HCT116 (cell line): ENCODE results near the gene TMEM176B. TPM values are rescaled to one million over a fixed set of nuclear protein-coding genes. Genes with fewer than 3 reads are reported as not detected.

Source experiments
- ATAC-seq: fragments of 200-7000 bp; cut with Tn5 transposase; 2 replicates; pipeline ENCODE4 v1.9.1; 2020; ENCODE audit warnings: mild to moderate bottlenecking, moderate library complexity
- BruUV-seq: library from RNA; stranded (reverse); fragments of 400-500 nt; replicated peaks from 2 replicates; lab custom pipeline; 2021; lab: Mats Ljungman, UMichigan
- CTCF ChIA-PET: fragments of 300-600 bp; sonication (Branson Sonifier 250); formaldehyde crosslinking; loops from one replicate; lab custom pipeline; 2021; ENCODE audit warnings: antibody characterized with exemption; lab: Charles Lee
- POLR2A ChIA-PET: fragments of 300-600, 350-600 bp; sonication (Branson Sonifier 250); formaldehyde crosslinking; loops from one replicate; lab custom pipeline; 2021; ENCODE audit warnings: antibody characterized with exemption; lab: Charles Lee
- RAD21 ChIA-PET, 2 experiments: fragments of 300-600 bp; sonication (Branson Sonifier 250); formaldehyde crosslinking; loops; one replicate each; lab custom pipeline; 2023; ENCODE audit warnings: low total read pairs in 2 of 2; ENCODE audit not compliant: uncharacterized antibody in 2 of 2, unreplicated experiment in 2 of 2, low non-redundant PET in 1 of 2; lab: Charles Lee
- DNase-seq: peaks from one replicate; pipeline ENCODE4 v3.0.0-alpha.2; 2010; ENCODE audit warnings: low read depth, low spot score
- H2AFZ ChIP-seq: fragments of 200-600 bp; shearing (Covaris generic), sonication (generic); 2 replicates; pipeline ENCODE4 v1.6.1; 2017; ENCODE audit warnings: low read depth, mixed run types, mixed read lengths, antibody characterized with exemption, low read length; ENCODE audit not compliant: poor library complexity, severe bottlenecking
- H3K27ac ChIP-seq: 2 replicates; pipeline ENCODE4 v1.5.1; 2012; ENCODE audit warnings: low read depth, low read length
- H3K27me3 ChIP-seq: fragments of 200-600 bp; sonication (generic); 2 replicates; pipeline ENCODE4 v1.6.1; 2016; ENCODE audit warnings: mixed run types, low read length, mixed read lengths; ENCODE audit not compliant: insufficient read depth
- H3K36me3 ChIP-seq, 2 experiments: fragments of 200-500 bp in 1 of 2; fragments of 200-600 bp in 1 of 2; sonication (Bioruptor generic) in 1 of 2; sonication (generic) in 1 of 2; 2 replicates each; pipeline versions ENCODE4 v1.5.1 to v1.6.1; 2014 to 2016; ENCODE audit warnings: low read length in 2 of 2, inconsistent platforms in 1 of 2, mixed read lengths in 1 of 2, mixed run types in 1 of 2; ENCODE audit not compliant: insufficient read depth in 2 of 2, control insufficient read depth in 1 of 2
- H3K4me1 ChIP-seq, 2 experiments: fragments of 200-600 bp in 1 of 2; sonication (generic) in 1 of 2; 2 replicates each; pipeline versions ENCODE4 v1.5.1 to v1.6.1; 2012 to 2017; ENCODE audit warnings: low read length in 2 of 2, inconsistent platforms in 1 of 2, mild to moderate bottlenecking in 1 of 2, mixed read lengths in 1 of 2, mixed run types in 1 of 2, moderate library complexity in 1 of 2; ENCODE audit not compliant: insufficient read depth in 2 of 2, control insufficient read depth in 1 of 2
- H3K4me2 ChIP-seq: fragments of 200-600 bp; sonication (generic); 2 replicates; pipeline ENCODE4 v1.6.1; 2017; ENCODE audit warnings: mixed run types, low read length, mixed read lengths
- H3K4me3 ChIP-seq, 2 experiments: fragments of 200-600 bp in 1 of 2; sonication (generic) in 1 of 2; replicated peaks in 1 of 2; 2 replicates each; pipeline ENCODE4 v1.5.1; 2011 to 2016; ENCODE audit warnings: low read length in 2 of 2, control low read depth in 1 of 2, low read depth in 1 of 2, mild to moderate bottlenecking in 1 of 2, mixed read lengths in 1 of 2, mixed run types in 1 of 2
- H3K79me2 ChIP-seq: fragments of 200-600 bp; sonication (generic); 2 replicates; pipeline ENCODE4 v1.6.1; 2017; ENCODE audit warnings: mild to moderate bottlenecking, mixed run types, low read length, moderate library complexity, mixed read lengths; ENCODE audit not compliant: insufficient read depth
- H3K9ac ChIP-seq: fragments of 200-600 bp; sonication (generic); 2 replicates; pipeline ENCODE4 v1.6.1; 2016; ENCODE audit warnings: low read length, mixed read lengths
- H3K9me2 ChIP-seq: fragments of 200-600 bp; sonication (generic), shearing (Covaris generic); 2 replicates; pipeline ENCODE4 v1.6.1; 2017; ENCODE audit warnings: mixed run types, mild to moderate bottlenecking, moderate library complexity; ENCODE audit not compliant: insufficient read depth
- H3K9me3 ChIP-seq, 2 experiments: fragments of 200-500 bp in 1 of 2; fragments of 200-600 bp in 1 of 2; sonication (Bioruptor generic) in 1 of 2; sonication (generic) in 1 of 2; 2 replicates each; pipeline ENCODE4 v1.6.1; 2014 to 2017; ENCODE audit warnings: low read length in 2 of 2, mixed read lengths in 2 of 2, inconsistent platforms in 1 of 2, low read depth in 1 of 2, mild to moderate bottlenecking in 1 of 2, mixed run types in 1 of 2, moderate library complexity in 1 of 2; ENCODE audit not compliant: control insufficient read depth in 1 of 2, insufficient read depth in 1 of 2
- H4K20me1 ChIP-seq: fragments of 200-600 bp; sonication (generic), shearing (Covaris generic); 2 replicates; pipeline ENCODE4 v1.6.1; 2017; ENCODE audit warnings: mixed run types, mild to moderate bottlenecking, moderate library complexity; ENCODE audit not compliant: insufficient read depth
- CBX3 ChIP-seq: IDR thresholded peaks from 2 replicates; pipeline ENCODE4 v1.6.1; 2012; ENCODE audit warnings: low read depth
- EGR1 ChIP-seq: IDR thresholded peaks from 2 replicates; pipeline ENCODE4 v1.6.1; 2012; ENCODE audit warnings: low read depth
- ELF1 ChIP-seq: IDR thresholded peaks from 2 replicates; pipeline ENCODE4 v1.6.1; 2012; ENCODE audit warnings: low read depth, borderline replicate concordance
- EZH2phosphoT487 ChIP-seq: fragments of 200-600 bp; IDR thresholded peaks from 2 replicates; pipeline ENCODE4 v1.6.1; 2018; ENCODE audit warnings: antibody characterized with exemption, borderline replicate concordance
- FOSL1 ChIP-seq: IDR thresholded peaks from 2 replicates; pipeline ENCODE4 v1.6.1; 2012; ENCODE audit warnings: low read depth
- POLR2AphosphoS5 ChIP-seq: IDR thresholded peaks from 2 replicates; pipeline ENCODE4 v1.6.1; 2011; ENCODE audit warnings: mild to moderate bottlenecking, low read depth, low read length, moderate library complexity
- SIN3A ChIP-seq: IDR thresholded peaks from 2 replicates; pipeline ENCODE4 v1.6.1; 2012; ENCODE audit warnings: low read depth
- SP1 ChIP-seq: IDR thresholded peaks from 2 replicates; pipeline ENCODE4 v1.6.1; 2012; ENCODE audit warnings: low read depth
- SRF ChIP-seq: IDR thresholded peaks from 2 replicates; pipeline ENCODE4 v1.6.1; 2012; ENCODE audit warnings: low read depth
- YY1 ChIP-seq: IDR thresholded peaks from 2 replicates; pipeline ENCODE4 v1.6.1; 2011; ENCODE audit warnings: low read length, low read depth, moderate library complexity, mild to moderate bottlenecking; ENCODE audit not compliant: insufficient replicate concordance; ENCODE audit errors: extremely low read depth
- ZFX ChIP-seq: fragments of 450-650 bp; IDR thresholded peaks from 2 replicates; pipeline ENCODE4 v1.6.1; 2017
- ZNF274 ChIP-seq: fragments of 200-500 bp; sonication (Bioruptor generic); IDR thresholded peaks from 2 replicates; pipeline ENCODE4 v1.6.1; 2014; ENCODE audit warnings: mild to moderate bottlenecking, low read depth, low read length, inconsistent platforms
- intact Hi-C: fragments of 100-400 bp; cut with micrococcal nuclease; formaldehyde crosslinking; loops from 2 replicates; pipeline ENCODE4 v1.10.0; 2022
- total RNA-seq: library from RNA; stranded (reverse); gene quantifications from one replicate; pipeline ENCODE4 v1.2.1, GENCODE V29; 2021; ENCODE audit not compliant: unreplicated experiment
- TF ChIP-seq, protein P1 (sequence below): IDR thresholded peaks from 2 replicates; pipeline ENCODE4 v1.6.1; 2012
- TF ChIP-seq, protein P2 (sequence below): IDR thresholded peaks from 2 replicates; pipeline ENCODE4 v1.6.1; 2012; ENCODE audit warnings: low read depth
- TF ChIP-seq, protein P3 (sequence below): IDR thresholded peaks from 2 replicates; pipeline ENCODE4 v1.6.1; 2012

TMEM176B gene
- total RNA-seq, 1 experiment from 2014 or later = 0.42 TPM

DNA sequence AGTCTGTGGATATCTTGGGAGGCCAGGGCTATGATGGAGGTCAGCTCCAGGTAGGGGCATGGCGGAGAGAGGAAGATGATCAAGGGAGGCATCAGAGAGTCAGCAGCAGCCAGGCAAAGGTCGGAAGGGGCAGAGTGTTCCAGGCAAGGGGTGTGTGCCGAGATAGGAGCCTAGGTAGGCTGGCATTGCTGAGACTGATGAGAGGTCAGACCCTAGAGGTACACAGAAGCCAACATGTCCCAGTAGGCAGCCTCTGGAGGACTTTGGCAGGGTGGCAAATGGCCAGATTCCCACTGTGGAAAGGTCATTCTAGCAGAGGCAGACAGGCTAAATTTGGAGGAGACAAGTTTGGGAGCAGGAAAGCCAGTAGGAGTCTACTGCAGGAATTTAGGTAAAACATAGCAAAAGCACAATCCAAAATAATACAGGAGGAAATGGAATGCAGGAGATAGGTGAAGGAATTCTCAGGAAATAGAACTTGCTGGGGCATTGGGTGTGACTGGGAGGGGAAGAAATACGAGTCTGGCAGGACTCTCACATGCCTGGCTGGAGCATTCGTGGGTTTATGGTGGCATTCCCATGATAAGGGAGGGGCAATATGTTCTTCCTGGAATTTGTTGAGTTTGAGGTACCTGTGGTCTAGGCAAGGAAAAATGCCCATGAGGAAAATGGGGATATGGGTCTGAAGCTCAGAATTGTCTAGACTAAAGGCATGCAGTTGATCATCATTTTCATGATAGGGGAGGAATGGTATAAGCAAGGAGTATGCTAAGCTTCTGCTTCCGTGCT is 26.1 kb upstream of the TMEM176B start:
- Histone ChIP-seq H3K27ac (no peak overlapping the region), H3K4me2 (no peak overlapping the region), H3K9me2 (no peaks in the 10 kb centered on the region), H3K9ac (no peak overlapping the region), H3K27me3 (peaks cover 7% of the 10 kb centered on the region; the same call in 1 of the 2 replicates), H3K4me3 (no peak overlapping the region), H4K20me1 (no peaks in the 10 kb centered on the region), H3K9me3 (no peaks in the 10 kb centered on the region), H3K36me3 (no peaks in the 10 kb centered on the region), H3K79me2 (no peaks in the 10 kb centered on the region), H3K4me1 (no peaks in the 10 kb centered on the region), H2AFZ (no peak overlapping the region)
- intact Hi-C loops = no loop called here
- no TSS peak for BruUV-seq
- ATAC-seq (no peak), DNase-seq (no peak)
- RAD21 ChIA-PET = no interaction called here
- POLR2A ChIA-PET = no interaction called here
- CTCF ChIA-PET = no interaction called here
- TF ChIP-seq EGR1 (no peak), ELF1 (no peak)
- TF ChIP-seq, protein P1, sequence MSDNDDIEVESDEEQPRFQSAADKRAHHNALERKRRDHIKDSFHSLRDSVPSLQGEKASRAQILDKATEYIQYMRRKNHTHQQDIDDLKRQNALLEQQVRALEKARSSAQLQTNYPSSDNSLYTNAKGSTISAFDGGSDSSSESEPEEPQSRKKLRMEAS = no peak

DNA sequence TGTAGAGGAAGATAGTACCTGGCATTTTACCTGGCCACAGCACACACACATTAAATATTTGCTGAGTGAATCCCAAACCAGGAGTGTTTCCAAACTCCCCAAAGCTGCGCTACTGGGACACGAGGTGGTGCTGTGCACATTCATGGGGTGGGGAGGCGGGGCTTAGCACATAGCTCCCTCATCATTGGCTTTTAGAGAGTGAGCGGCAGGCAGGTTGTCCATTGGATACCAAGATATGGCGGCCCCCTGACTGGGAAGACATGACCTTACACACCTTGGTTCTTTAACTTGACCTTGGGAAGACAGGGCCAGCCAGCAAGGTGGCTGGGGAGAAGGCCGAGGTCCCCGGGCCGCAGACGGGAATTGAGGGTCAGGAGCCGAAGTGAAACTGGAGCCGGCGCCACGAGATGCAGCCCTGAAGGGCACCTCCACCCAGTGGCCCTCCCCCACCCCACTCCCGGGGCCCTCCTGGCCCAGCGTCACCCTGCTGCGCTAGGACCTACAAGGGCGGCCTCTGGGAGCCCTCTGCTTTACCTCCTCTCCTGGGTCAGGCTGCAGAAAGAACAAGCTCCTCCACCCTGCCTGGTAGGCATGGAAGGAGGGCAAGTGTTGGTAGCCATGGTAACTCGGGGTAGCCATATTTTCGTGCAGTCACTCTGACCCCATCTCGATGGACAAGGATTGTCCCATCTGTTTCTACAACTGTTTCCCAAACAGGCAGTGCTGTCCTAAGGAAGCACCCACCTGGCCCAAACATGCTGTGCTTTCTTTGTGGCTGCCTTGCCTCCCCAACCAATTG is 24.4 kb upstream of the TMEM176B start:
- Histone ChIP-seq H2AFZ (no peak overlapping the region), H3K9me2 (no peaks in the 10 kb centered on the region), H3K4me3 (no peak overlapping the region), H3K27ac (no peak overlapping the region), H3K4me2 (no peak overlapping the region), H3K9me3 (no peaks in the 10 kb centered on the region), H4K20me1 (no peaks in the 10 kb centered on the region), H3K27me3 (peaks cover under 1% of the 10 kb centered on the region; the same call in 1 of the 2 replicates), H3K4me1 (no peaks in the 10 kb centered on the region), H3K79me2 (no peaks in the 10 kb centered on the region), H3K36me3 (no peaks in the 10 kb centered on the region), H3K9ac (no peak overlapping the region)
- BruUV-seq = no TSS peak
- ATAC-seq (peak; percentile 81), DNase-seq (no peak)
- ChIA-PET CTCF (no interaction called here), RAD21 (no interaction called here), POLR2A (no interaction called here)
- intact Hi-C loops = no loop called here
- TF ChIP-seq FOSL1 (no peak), SRF (no peak), ELF1 (no peak), ZFX (no peak), ZNF274 (no peak), SP1 (no peak), YY1 (no peak), SIN3A (no peak), EZH2phosphoT487 (no peak), POLR2AphosphoS5 (no peak), CBX3 (no peak)
- TF ChIP-seq, protein P1 = no peak
- TF ChIP-seq, protein P2, sequence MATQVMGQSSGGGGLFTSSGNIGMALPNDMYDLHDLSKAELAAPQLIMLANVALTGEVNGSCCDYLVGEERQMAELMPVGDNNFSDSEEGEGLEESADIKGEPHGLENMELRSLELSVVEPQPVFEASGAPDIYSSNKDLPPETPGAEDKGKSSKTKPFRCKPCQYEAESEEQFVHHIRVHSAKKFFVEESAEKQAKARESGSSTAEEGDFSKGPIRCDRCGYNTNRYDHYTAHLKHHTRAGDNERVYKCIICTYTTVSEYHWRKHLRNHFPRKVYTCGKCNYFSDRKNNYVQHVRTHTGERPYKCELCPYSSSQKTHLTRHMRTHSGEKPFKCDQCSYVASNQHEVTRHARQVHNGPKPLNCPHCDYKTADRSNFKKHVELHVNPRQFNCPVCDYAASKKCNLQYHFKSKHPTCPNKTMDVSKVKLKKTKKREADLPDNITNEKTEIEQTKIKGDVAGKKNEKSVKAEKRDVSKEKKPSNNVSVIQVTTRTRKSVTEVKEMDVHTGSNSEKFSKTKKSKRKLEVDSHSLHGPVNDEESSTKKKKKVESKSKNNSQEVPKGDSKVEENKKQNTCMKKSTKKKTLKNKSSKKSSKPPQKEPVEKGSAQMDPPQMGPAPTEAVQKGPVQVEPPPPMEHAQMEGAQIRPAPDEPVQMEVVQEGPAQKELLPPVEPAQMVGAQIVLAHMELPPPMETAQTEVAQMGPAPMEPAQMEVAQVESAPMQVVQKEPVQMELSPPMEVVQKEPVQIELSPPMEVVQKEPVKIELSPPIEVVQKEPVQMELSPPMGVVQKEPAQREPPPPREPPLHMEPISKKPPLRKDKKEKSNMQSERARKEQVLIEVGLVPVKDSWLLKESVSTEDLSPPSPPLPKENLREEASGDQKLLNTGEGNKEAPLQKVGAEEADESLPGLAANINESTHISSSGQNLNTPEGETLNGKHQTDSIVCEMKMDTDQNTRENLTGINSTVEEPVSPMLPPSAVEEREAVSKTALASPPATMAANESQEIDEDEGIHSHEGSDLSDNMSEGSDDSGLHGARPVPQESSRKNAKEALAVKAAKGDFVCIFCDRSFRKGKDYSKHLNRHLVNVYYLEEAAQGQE = no peak
- TF ChIP-seq, protein P3, sequence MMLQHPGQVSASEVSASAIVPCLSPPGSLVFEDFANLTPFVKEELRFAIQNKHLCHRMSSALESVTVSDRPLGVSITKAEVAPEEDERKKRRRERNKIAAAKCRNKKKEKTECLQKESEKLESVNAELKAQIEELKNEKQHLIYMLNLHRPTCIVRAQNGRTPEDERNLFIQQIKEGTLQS = no peak
